Stimulated activated memory B cell treated with anti-CD40 and anti-IgM and Interleukin-4, amounts not matched to agents 10 μg/mL and 1 μg/mL and 100 μg/mL, for 72 hours (primary cell): ENCODE data around the gene TRMU.
A peak's percentile ranks its signal among the peaks of the same experiment; 100 is the strongest.

ENCODE experiments used
- ATAC-seq: fragments of 150-1000 bp; cut with Tn5 transposase; 2 replicates; pipeline ENCODE4 v1.10.0; 2021
- H3K27ac Mint-ChIP-seq: one replicate; pipeline ENCODE4 v1.8.0; 2022; ENCODE audit warnings: mild to moderate bottlenecking, mixed read lengths
- H3K27me3 Mint-ChIP-seq: one replicate; pipeline ENCODE4 v1.8.0; 2022; ENCODE audit warnings: mixed read lengths
- H3K36me3 Mint-ChIP-seq: one replicate; pipeline ENCODE4 v1.8.0; 2022; ENCODE audit warnings: mixed read lengths
- H3K4me1 Mint-ChIP-seq: one replicate; pipeline ENCODE4 v1.8.0; 2022; ENCODE audit warnings: mixed read lengths
- H3K4me3 Mint-ChIP-seq: one replicate; pipeline ENCODE4 v1.8.0; 2022; ENCODE audit warnings: mild to moderate bottlenecking, moderate library complexity, mixed read lengths
- H3K9me3 Mint-ChIP-seq: one replicate; pipeline ENCODE4 v1.8.0; 2022; ENCODE audit warnings: mixed read lengths

The TRMU gene

DNA sequence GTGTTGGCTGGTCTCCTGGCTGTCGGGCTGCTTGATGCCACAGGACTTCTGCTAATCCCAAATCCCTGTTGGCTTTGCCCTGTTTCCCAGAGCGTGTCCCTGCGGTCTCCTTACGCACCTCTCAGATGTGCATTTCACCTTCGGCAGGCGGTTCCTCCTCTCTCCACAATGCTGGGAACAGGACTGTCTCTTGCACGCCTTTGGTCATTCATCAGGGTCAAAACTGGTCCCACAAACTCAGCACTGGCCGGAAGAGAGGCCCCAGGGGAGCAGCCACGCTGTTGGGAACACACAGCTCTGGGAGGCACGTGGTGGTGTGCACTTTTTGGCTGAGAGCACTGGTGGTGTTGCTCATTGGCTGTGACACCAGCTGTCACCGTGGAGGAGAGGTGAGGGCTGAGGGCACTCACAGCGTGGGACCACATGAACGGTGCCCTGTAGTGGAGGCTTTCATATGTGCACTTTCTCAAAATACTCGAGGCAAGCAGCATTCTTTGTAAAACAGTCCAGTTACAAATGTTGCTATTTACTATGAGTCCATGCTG lies 15.3 kb upstream of the TRMU start:
- Mint-ChIP-seq H3K4me1 (no peaks in the 10 kb centered on the region), H3K4me3 (no peak overlapping the region), H3K27ac (no peak overlapping the region), H3K9me3 (no peaks in the 10 kb centered on the region), H3K36me3 (no peaks in the 10 kb centered on the region), H3K27me3 (no peaks in the 10 kb centered on the region)
- no peak for ATAC-seq

DNA sequence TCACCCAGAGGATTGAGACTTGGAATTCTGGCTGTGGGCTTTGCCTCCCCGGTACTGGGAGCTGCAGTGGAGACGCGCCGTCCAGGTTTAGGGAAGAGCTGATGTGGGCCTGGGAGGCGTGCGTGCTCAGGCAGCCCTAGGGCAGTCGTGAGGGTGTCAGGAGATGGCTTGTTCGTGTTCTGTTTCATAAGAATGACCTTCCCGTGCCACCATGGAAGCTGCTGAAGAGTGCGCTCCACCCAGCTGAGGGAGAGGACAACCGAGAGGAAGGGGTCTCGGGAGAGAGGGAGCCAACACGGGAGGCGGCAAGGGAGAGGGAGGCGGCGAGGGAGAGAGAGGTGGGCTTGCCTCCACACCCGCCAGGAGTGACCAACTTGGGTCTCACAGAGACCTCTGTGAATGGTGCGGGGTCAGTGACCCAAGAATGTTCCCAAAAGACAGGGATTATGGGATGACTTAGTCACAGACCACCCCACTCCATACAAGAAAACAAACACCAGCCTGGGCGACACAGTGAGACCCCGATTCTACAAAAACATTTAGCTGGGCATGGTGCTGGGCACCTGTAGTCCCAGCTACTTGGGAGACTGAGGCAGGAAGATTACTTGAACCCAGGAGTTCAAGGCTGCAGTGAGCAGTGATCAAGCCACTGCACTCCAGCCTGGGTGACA lies 14.7 kb upstream of the TRMU start:
- Mint-ChIP-seq H3K27ac (no peak overlapping the region), H3K4me3 (no peak overlapping the region), H3K27me3 (no peaks in the 10 kb centered on the region), H3K4me1 (no peaks in the 10 kb centered on the region), H3K9me3 (no peaks in the 10 kb centered on the region), H3K36me3 (no peaks in the 10 kb centered on the region)
- no peak for ATAC-seq

DNA sequence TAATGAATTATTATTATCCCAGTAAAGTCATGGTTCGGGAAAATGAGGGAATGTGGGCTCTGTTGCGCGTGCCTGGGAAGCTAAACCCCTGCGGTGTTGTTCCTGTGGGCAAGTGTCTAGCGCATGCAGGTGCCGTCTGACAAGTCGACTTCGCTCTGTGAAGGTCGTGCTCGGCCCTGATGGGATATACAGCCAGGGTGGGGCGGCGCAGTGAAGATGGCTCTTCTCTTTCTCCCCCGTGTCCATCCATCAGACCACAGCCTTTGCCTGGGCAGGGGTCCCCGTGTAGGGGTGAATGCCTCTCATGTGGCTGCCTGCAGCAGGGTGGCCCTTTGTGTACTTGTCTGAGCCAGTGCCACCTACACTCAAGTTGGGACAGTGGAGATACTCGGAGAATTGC lies 12.8 kb upstream of the TRMU start:
- no peaks in the 10 kb centered on the region for H3K9me3 Mint-ChIP-seq

DNA sequence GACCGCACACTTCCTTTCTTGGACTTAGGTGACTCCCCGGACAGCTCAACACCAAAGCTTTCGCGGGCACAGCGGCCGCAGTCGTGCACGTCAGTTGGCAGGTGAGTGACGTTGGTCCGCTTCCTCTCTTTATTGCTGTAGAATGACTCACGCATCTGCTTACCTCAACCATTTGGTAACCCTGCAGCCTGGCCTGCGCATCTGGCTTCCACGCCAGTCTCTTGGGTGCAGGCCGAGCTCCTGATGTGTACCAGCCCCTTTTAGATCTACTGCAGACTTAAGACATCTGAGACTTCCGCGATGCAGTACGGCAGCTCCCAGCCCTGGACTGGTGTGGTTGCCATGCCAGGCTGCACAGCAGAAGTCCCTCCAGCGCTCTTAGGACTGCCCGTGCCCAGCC lies 12.4 kb upstream of the TRMU start:
- Mint-ChIP-seq H3K4me1 (no peaks in the 10 kb centered on the region), H3K36me3 (no peaks in the 10 kb centered on the region), H3K27me3 (no peaks in the 10 kb centered on the region), H3K9me3 (no peaks in the 10 kb centered on the region), H3K27ac (no peak overlapping the region), H3K4me3 (no peak overlapping the region)
- ATAC-seq, result no peak

More for the DNA sequence above, 12.8 kb upstream of the TRMU start:
- Mint-ChIP-seq H3K4me1 (no peaks in the 10 kb centered on the region), H3K27me3 (no peaks in the 10 kb centered on the region), H3K36me3 (no peaks in the 10 kb centered on the region), H3K27ac (no peak overlapping the region), H3K4me3 (no peak overlapping the region)
- ATAC-seq, result no peak

DNA sequence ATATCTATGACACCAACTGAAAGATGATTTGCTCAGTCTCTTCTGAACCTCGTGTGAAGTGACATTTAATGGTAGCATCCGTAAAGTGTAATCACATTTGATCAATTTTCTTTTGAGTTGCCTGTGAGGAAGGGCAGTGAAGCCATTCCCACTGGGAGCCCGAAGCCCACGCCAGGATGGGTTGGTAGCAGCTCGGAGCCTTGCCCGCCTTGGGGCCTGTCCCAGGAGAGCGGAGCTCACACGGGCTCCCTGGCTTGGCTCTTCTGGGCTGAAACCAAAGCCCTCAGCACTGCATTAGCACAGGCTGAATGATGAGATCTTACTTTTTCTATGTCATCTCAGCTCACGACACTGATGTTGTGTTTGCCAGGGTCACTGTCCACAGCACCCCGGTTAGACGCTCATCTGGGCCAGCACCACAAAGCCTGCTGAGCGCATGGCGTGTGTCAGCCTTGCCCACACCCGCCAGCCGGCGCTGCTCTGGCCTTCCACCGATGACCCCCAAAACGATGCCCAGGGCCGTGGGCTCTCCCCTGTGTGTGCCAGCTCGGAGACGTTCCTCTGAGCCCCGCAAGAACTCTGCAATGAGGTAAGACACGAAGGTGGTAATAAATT lies 9.3 kb upstream of the TRMU start:
- Mint-ChIP-seq H3K27me3 (no peaks in the 10 kb centered on the region), H3K9me3 (no peaks in the 10 kb centered on the region), H3K27ac (no peak overlapping the region), H3K36me3 (no peaks in the 10 kb centered on the region), H3K4me1 (no peaks in the 10 kb centered on the region), H3K4me3 (no peak overlapping the region)
- no peak for ATAC-seq

DNA sequence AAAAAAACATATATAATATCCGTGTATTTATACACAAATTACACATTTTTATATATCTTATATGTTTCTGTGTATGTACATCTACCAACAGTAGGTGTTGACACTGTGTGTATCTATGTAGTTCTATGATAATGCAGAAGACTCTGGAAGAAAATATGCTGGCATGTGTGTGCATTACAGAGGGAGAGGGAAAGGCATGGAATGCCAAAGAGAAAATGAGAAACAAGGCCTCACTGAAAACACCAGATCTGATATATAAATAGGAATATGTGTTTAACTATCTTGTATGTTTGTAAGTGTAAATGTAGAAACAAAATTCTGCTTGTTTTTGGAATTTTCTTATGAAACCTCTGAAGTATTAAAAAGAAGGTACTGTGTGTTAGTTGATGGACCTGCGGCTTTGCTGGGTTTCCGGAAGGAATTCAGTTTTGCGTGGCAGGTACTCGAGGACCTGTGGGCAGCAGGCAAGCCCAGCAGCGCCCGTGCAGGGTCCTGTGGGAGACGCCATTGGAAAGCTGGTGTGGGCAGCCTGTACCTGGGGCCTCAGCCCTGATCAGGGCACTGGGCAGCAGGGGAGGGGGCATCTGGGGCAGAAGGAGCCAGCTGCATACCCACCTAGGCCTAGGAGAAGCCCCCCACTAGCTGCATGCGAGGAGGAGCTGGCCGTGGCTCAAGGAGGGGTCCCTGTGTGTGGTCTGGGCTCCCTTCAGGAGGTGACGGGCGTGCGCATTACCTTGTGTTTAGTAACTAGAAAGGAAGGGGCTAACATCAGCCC lies 7.6 kb upstream of the TRMU start:
- Mint-ChIP-seq H3K27ac (no peak overlapping the region), H3K36me3 (no peaks in the 10 kb centered on the region), H3K27me3 (no peaks in the 10 kb centered on the region), H3K4me1 (no peaks in the 10 kb centered on the region), H3K9me3 (no peaks in the 10 kb centered on the region), H3K4me3 (no peak overlapping the region)
- ATAC-seq, result no peak

DNA sequence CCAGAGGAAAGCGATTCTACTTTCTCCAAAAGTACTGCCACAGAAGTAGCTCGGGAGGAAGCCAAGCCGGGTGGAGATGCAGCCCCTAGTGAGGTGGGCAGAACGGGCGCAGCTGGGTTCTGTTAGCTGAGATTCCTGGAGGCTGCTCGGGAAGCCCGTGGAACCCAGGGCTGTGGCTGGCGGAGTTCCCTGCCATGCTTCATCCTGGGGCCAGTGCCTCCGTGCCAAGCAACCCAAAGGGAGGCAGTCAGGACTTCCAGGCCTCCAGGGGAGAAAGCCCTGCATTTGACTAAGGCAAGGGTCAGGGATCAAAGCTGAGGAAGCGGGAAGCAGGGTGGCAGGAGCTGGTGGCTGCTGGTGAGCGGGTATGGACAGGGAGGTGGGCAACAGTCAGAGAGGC lies 6.7 kb upstream of the TRMU start:
- H3K9me3 Mint-ChIP-seq, result no peaks in the 10 kb centered on the region
- H3K4me3 Mint-ChIP-seq, result no peak overlapping the region
- H3K27me3 Mint-ChIP-seq, result no peaks in the 10 kb centered on the region
- no peaks in the 10 kb centered on the region for H3K36me3 Mint-ChIP-seq
- no peak for ATAC-seq
- no peak overlapping the region for H3K27ac Mint-ChIP-seq
- H3K4me1 Mint-ChIP-seq, result no peaks in the 10 kb centered on the region

DNA sequence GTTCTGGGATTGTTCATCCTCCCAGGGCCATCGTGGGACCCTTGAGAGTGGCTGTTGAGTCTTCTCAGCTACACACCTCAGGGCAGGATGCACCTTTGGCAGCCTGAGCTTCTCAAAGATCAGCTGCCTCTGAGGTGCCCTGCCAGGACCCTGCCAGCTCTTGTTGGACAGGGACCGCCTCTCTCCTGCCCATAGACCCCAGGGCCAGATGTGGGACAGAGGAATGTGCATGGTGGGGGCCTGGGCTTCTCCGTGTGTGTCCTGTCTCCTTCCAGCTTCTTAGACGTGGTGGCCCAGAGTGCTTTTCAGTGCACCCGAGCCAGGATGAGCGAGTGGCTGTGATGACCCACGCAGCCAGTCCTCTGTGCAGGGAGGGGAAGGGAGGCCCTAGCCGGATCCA lies 5.9 kb upstream of the TRMU start:
- Mint-ChIP-seq H3K4me1 (peaks cover 4% of the 10 kb centered on the region), H3K4me3 (no peak overlapping the region), H3K27ac (no peak overlapping the region), H3K9me3 (no peaks in the 10 kb centered on the region), H3K27me3 (no peaks in the 10 kb centered on the region), H3K36me3 (no peaks in the 10 kb centered on the region)
- no peak for ATAC-seq

DNA sequence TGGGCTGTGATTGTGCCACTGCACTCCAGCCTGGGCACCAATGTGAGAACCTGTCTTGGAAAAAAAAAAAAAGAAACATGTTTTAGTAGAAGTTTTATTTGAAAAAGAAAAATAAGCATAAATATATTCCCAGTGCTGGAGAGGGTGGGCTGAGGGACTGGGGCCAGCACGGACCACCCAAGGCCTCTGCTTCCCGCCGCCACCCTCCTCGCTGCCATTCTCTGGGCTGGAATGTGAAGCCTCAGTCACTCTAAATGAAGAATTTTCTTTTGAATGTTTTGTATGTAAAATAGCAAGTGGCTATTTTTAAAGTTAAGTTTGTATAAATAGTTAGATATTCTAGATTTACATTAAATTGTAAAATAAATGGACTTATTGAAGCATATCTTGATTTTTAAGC lies 5.1 kb upstream of the TRMU start:
- H3K27me3 Mint-ChIP-seq, result no peaks in the 10 kb centered on the region
- no peak for ATAC-seq
- H3K27ac Mint-ChIP-seq, result no peak overlapping the region
- H3K9me3 Mint-ChIP-seq, result no peaks in the 10 kb centered on the region
- H3K4me3 Mint-ChIP-seq, result no peak overlapping the region
- H3K36me3 Mint-ChIP-seq, result no peaks in the 10 kb centered on the region
- peaks cover 12% of the 10 kb centered on the region for H3K4me1 Mint-ChIP-seq

DNA sequence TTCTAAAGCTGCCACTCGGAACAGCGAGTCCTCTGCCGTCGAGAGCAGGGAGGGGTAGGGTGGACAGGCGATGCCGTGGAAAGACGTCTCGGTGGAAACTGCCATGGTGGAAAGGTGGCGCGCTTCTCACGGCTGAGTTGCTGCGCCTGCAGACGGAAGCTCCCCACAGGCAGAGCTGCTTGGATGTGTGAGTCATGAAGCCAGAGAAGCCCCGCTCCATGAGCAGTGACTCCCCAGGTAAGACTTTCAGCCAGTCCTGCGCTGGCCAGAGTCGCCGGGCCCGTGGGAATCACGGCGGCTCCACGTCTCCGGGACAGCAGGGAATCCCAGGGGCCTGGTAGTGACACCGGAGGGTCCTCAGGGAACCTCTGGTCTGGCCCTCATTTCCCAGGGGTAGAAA lies 4.0 kb upstream of the TRMU start:
- Mint-ChIP-seq H3K27ac (no peak overlapping the region), H3K9me3 (no peaks in the 10 kb centered on the region), H3K4me3 (no peak overlapping the region), H3K4me1 (peaks cover 17% of the 10 kb centered on the region), H3K36me3 (peaks cover 5% of the 10 kb centered on the region), H3K27me3 (no peaks in the 10 kb centered on the region)
- no peak for ATAC-seq

DNA sequence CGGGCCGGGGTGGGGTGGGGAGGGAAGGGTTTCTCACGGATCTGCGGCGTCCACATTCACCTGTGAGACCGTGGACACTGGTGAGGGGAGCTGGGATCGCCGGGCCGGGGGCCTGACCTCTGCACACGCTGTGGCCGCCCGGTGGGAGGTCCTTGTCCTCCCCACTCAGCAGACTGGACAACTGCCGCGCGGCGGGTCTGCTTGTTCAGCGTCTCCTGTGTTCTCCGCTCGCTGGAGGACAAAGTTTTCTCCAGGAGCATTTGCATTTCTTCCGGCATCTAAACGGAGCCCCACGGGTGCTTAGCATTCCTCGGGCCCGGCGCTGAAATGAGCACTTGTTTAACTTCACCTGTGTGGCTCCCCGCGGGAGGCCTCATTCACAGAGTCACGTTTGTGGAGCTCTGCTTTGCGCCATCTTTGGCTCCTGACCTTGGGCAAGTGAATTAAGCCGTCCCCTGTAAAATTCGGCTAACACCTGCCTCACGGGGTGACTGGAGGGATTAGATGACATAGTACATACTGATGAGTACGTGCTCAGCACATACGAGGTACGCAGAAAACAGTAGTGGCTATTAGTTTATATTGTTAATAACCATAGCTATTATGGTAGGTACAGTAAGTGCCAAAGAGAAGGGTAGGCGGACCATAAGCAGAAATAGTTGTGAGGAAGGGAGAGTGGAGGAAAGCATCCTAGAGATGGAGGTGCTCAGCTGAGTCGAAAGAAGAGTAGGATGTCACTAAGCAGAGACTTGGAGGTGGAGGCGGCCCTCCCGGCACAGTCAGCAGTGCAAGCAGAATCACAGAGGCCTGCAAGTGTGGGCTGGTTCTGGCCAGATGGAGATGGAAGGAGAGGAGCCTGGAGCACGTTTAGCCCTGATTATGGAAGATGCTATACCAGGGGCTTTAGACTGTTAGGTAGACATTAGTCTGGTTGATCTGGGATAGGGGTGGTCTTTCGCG lies 885 bp downstream of the TRMU start:
- peak overlapping the region; percentile 96 for H3K4me3 Mint-ChIP-seq
- H3K27me3 Mint-ChIP-seq, result no peaks in the 10 kb centered on the region
- no peaks in the 10 kb centered on the region for H3K9me3 Mint-ChIP-seq
- no peak for ATAC-seq
- peaks cover 32% of the 10 kb centered on the region for H3K36me3 Mint-ChIP-seq
- H3K4me1 Mint-ChIP-seq, result peaks cover 44% of the 10 kb centered on the region
- H3K27ac Mint-ChIP-seq, result peak overlapping the region; percentile 99

DNA sequence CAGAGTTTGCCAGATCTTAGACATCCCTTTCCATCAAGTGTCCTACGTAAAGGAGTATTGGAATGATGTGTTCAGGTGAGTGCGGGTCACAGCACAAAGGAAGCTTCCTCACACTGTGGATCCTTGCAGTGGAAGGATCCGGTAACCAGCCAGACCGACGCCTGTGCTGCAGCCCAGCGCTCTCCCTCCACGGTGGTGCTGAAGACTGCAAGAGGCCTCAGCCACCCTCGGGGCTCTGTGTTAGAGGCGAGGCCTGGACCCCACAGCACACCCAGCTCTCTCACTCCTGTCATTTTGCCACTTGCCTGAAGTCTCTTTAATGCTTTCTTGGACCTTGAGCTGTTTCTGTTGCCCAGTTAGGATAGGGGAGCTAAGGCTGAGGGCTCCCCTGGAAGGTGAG lies 2.4 kb downstream of the TRMU start:
- H3K36me3 Mint-ChIP-seq, result peaks cover 44% of the 10 kb centered on the region
- no peak overlapping the region for H3K4me3 Mint-ChIP-seq
- no peaks in the 10 kb centered on the region for H3K27me3 Mint-ChIP-seq
- peaks cover 44% of the 10 kb centered on the region for H3K4me1 Mint-ChIP-seq
- ATAC-seq, result no peak
- no peak overlapping the region for H3K27ac Mint-ChIP-seq
- H3K9me3 Mint-ChIP-seq, result no peaks in the 10 kb centered on the region

DNA sequence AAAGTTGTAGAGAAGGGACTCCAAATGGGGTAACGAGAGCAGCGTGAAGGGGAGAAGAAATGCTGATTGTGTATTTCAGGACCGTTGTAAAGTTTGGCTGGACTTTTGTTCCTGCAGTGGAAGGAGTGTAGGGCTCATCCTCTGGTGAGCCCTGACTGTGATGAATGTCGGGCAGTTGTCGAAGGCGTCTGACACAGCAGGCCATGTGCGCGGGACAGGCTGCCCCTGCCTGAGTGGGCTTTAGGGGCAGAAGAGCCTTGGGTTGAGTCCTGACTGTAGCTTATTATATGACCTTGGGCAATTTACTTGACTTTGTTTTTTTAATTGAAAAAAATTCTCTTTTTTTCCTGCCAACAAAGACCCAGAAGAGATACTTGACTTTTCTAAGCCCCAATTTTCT lies 3.1 kb downstream of the TRMU start:
- Mint-ChIP-seq H3K4me1 (peaks cover 44% of the 10 kb centered on the region), H3K36me3 (peaks cover 52% of the 10 kb centered on the region), H3K27me3 (no peaks in the 10 kb centered on the region), H3K27ac (no peak overlapping the region), H3K4me3 (no peak overlapping the region), H3K9me3 (no peaks in the 10 kb centered on the region)
- no peak for ATAC-seq

DNA sequence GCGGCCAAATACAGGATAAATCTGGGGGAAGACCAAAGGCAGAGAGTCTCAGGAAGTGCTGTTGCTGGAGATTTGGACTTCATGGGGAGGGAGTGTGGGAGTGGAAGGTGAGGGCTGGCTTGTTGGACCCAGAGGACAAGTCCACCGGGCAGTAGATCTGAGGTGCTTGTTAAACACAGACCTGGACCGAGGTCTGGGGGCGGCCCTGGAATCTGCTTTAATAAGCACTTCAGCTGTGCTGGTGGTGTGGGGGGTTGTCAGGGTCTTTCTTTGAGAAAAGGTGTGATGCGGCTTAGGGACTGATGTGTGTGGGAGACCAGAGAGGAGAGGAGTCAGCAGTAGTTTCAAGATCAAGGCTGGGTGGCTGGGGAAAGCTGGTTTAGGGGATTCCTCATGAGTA lies 4.4 kb downstream of the TRMU start:
- no peak for ATAC-seq
- H3K4me1 Mint-ChIP-seq, result peaks cover 37% of the 10 kb centered on the region
- no peak overlapping the region for H3K4me3 Mint-ChIP-seq
- H3K27ac Mint-ChIP-seq, result no peak overlapping the region
- no peaks in the 10 kb centered on the region for H3K9me3 Mint-ChIP-seq
- H3K36me3 Mint-ChIP-seq, result peaks cover 65% of the 10 kb centered on the region
- no peaks in the 10 kb centered on the region for H3K27me3 Mint-ChIP-seq

DNA sequence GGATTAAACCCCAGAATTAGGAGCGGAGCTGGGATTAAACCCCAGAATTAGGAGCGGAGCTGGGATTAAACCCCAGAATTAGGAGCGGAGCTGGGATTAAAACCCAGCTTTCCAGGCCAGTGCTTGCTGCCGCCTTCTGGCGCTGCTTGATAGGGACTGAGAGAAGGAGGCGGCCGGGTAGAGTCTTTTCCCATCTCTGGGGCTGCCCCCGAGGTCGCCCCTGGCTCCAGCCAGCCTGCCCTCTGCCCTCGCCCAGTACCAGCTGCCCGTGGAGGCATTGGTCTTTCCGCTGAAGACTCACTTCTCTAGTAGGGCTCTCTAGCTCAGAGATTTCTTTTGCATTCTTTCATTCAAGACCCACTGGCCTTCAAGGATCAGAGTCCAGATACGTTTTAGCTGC lies 5.2 kb downstream of the TRMU start:
- H3K27me3 Mint-ChIP-seq, result no peaks in the 10 kb centered on the region
- H3K36me3 Mint-ChIP-seq, result peaks cover 69% of the 10 kb centered on the region
- ATAC-seq, result no peak
- H3K4me1 Mint-ChIP-seq, result peaks cover 32% of the 10 kb centered on the region
- H3K4me3 Mint-ChIP-seq, result no peak overlapping the region
- H3K27ac Mint-ChIP-seq, result no peak overlapping the region
- no peaks in the 10 kb centered on the region for H3K9me3 Mint-ChIP-seq
